HG03095 (cell line): ENCODE data around the gene DSEL.

ENCODE experiments used
- ATAC-seq: cut with Tn5 transposase; IDR thresholded peaks from one replicate; pipeline ENCODE4 v1.9.1; 2021; ENCODE audit warnings: moderate library complexity; ENCODE audit not compliant: unreplicated experiment

The DSEL gene

DNA sequence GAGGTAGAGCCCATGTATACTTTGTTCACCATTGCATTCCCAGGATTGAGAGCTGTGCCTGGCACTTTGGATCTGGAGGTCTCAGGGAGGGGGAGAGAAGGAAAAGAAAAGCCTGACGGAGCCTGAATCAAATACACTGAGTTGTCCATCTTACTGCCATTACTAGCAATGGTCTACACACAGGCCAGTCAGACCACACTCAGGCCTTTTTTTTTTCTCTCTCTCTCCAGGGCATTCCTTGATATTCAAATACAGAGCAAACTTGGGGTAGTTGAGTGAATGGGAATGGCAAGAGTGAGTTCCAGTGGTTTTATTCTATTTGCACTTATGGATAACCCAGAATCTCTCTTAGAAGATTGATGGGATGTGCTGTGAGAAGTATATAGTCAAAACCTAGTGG is 11.8 kb downstream of the DSEL start:
- ATAC-seq = no peak

GRCh38 chr18:67500522-67501205 is 15.9 kb downstream of the DSEL start:
- no peak for ATAC-seq

GRCh38 chr18:67496469-67496868 is 20.1 kb downstream of the DSEL start:
- no peak for ATAC-seq

DNA sequence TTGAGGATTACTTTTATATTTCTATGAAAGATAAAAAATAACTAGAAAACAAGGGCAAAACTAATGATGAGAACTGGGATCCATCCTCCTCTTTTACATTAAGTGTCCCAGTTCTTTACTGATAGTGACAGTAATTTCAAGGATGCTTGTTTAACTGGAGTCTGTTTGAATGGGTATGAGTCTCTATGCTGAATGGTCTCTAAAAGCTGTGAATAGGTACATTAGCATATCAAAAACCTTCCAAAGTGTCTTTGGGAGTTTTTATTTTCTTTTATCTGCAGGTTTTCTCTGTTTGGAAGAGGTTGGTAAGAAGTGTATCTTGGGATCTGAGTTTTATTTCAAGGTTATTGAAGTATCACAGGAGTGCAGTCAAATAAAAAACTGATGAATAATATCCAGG is 30.0 kb downstream of the DSEL start:
- no peak for ATAC-seq

DNA sequence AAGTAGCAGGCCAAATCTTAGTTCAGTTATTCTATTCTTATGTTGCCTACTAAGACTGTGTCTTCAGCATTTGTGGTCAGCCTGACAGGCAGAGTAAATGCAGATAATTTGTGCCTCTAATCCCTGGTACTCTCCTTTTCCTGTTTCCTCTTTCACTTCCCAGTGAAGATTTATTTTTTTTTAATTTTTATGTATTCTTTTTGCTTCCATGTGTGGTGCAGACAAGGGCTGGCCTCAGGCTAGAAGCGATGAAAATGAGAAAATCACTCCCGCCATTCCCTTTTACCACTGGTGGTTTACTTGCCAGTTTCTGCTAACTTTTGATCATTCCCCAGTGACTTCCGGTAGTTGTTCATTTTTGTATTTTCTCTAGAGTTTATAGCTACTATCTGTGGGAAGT is 30.9 kb downstream of the DSEL start:
- ATAC-seq = no peak

DNA sequence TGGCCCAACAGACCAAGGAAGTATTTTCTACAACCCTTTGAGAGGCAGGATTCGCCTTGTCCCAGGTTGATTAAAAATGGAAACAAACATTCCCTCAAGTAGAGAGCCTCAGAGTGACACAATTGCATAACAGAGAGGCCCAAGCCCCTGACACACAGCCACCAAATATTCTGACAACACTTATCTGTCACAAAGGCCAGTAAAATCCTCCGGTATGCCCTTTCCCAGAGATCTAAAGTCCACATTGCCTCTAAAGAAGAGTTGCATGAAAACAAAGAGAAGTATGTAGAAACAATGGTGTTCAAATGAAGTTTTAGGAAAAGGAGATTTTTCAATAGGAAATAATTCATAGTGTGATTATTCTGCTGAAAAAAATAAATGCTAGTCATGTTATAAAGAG is 32.1 kb downstream of the DSEL start:
- no peak for ATAC-seq

GRCh38 chr18:67483952-67484351 is 32.6 kb downstream of the DSEL start:
- ATAC-seq = no peak

- ATAC-seq = no peak
Measured at GRCh38 chr18:67483237-67483636, 33.3 kb downstream of the DSEL start.

DNA sequence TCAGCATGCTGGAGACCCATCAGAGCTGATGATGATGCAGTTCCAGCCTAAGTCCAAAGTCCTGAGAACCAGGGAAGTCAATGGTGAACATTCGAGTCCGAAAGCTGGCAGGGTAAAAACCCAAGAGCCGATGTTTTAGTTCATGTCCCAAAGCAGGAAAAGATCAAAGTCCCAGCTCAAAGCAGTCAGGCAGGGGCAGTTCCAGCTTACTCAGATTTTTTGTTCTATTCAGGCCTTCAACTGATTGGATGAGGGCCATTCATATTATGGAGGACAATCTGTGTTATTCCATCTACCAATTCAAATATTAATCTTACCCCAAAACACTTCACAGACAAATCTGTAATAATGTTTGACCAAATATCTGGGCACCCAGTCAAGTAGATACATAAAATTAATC is 38.3 kb downstream of the DSEL start:
- ATAC-seq = no peak

GRCh38 chr18:67477522-67477921 is 39.0 kb downstream of the DSEL start:
- ATAC-seq = no peak

DNA sequence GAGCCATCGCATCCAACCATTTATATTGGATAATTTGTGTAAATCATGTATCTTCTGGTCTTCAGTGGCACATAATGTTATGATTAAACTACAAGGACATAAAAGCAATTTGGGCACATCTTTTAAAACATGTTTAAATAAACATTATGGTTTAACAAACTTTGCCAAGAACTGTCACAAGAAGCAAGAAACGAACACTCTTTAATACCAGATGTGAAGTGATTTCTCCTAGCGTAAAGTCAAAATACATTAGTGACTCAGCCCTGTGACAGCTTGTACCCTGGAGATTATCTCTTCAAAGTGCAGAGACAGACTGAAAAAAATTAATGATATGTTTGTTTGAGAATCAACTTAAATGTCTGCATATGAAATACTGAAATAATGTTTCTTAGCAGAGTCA is 39.9 kb downstream of the DSEL start:
- ATAC-seq = no peak

- no peak for ATAC-seq
Measured at GRCh38 chr18:67475673-67476072, 40.8 kb downstream of the DSEL start.

- no peak for ATAC-seq
Measured at GRCh38 chr18:67468038-67468437, 48.5 kb downstream of the DSEL start.

GRCh38 chr18:67467188-67467587 is 49.3 kb downstream of the DSEL start:
- no peak for ATAC-seq

GRCh38 chr18:67464499-67464898 is 52.0 kb downstream of the DSEL start:
- no peak for ATAC-seq

DNA sequence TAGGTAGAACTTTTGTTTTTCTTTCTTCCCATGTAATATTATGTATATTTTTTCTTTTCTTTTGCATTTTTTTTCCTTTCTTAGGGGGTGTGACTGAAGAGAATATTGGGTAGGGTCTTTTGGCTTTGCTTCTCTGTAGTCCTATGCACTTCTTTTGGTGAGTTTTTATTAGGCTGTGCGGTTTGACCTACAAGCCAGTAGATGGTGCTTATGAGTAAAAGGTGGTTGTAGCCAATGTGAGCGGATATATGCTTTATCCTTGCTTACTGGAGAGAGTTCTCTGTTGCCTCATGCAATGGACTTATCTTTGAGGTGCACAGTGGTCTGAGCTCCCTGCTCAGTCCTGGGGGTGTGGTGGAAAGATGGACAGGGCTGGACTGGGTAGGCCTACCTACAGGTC is 52.7 kb downstream of the DSEL start:
- no peak for ATAC-seq

GRCh38 chr18:67456711-67457110 is 59.8 kb downstream of the DSEL start:
- ATAC-seq = no peak
